Upper lobe of left lung (tissue), 4 donors: ENCODE data around the gene EMX1.

ENCODE experiments used
- CTCF ChIP-seq, 6 experiments: fragments of 450-650 bp in 4 of 6; fragments of 200-600 bp in 2 of 6; sonication (generic) in 2 of 6; IDR thresholded peaks; one replicate each; pipeline ENCODE4 v1.5.1; 2016 to 2019; ENCODE audit warnings: antibody characterized with exemption in 6 of 6
- POLR2AphosphoS5 ChIP-seq, 2 donors: sonication (generic); formaldehyde crosslinking; IDR thresholded peaks; one replicate each; pipeline ENCODE4 v1.5.1; 2017; ENCODE audit warnings: antibody characterized with exemption in 2 of 2

- TF ChIP-seq CTCF (IDR thresholded peaks at IDR 0.05) (no peak), POLR2AphosphoS5 (IDR thresholded peaks at IDR 0.05) (no peak)
These were observed 43.0 kb downstream of the EMX1 start for GRCh38 chr2:72959995-72960981.
